GM18873 (cell line): ENCODE data around the gene NDUFV2.
A peak's percentile ranks its signal among the peaks of the same experiment; 100 is the strongest.

Experiments used
- ATAC-seq: cut with Tn5 transposase; IDR thresholded peaks from one replicate; pipeline ENCODE4 v1.9.1; 2021; ENCODE audit warnings: mild to moderate bottlenecking, moderate library complexity, moderate number of reproducible peaks; ENCODE audit not compliant: unreplicated experiment, low FRiP score

Gene NDUFV2

GRCh38 chr18:9113468-9114149 is 11.1 kb downstream of the NDUFV2 start:
- no peak for ATAC-seq

DNA sequence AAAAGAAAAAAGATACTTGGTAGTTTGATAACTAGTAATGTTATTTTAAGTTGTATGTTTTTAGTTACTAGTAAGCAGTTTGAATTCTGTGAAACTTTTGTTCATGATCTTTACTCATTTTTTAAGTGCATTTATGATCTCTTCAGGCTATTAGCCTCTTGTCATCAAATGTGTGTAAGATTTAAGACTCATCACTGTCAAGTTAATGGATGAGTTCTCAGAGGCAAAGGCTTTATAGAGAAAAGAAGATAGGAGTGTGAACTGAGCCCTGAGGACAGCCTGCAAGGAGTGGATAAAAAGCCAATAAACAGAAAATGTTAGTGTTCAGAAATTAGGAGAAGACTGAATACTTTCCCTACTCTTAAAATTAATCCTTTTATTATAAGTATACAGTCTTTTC is 13.5 kb downstream of the NDUFV2 start:
- no peak for ATAC-seq

DNA sequence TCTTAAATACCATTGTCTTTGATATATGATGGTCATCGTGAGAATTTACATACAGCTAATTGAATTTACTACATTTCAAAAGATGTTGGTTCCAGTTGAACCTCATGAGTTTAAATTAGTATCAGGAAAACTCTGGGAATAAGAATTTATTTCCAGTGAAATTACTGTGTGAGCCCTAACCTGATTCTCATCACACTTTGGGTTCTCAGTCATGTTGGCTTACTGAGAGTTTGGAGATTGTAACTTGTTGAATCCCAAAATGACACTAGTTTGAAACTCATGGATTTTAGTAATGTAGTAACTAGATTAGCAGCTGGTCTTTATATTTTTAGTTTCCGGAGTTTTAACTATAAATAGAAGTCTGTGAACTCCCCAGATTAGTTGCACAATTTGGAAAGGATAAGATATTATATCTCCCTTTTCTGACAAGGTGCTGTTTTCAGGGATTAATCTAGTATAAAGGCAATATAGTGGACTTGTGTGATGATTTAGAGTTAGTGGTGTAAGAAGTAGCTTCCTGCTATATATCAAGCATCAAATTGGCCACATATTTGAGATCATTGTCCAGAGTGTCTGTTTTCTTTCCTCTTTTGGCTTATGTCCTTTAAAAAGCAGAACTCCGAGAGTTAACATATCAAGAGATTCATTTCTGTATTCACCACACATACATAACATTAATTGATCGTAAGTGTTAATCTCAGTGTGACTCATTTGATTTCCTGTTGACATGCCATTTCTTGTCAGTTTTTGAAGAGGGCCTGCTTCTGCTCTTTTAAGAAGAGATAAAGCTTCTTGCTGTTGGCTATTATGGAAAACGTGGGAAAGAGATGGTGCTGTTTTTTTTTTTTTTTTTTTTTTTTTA is 15.7 kb downstream of the NDUFV2 start:
- no peak for ATAC-seq

GRCh38 chr18:9120796-9121195 is 18.3 kb downstream of the NDUFV2 start:
- no peak for ATAC-seq

DNA sequence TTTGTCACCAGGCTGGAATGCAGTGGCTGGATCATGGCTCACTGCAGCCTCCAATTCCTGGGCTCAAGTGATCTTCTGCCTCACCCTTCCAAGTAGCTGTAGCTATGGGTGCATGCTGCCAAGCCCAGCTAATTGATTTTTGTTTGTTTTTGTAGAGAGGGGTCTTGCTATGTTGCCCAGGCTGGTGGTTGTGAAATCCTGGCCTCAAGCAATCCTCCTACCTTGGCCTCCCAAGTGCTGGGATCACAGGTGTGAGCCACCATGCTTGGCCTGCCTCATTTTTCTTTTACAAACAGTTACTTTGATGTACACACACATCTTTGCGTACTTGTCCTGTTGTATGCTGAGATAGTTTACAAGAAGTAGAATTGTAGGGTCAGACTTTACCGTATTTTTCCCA is 21.0 kb downstream of the NDUFV2 start:
- ATAC-seq = no peak

DNA sequence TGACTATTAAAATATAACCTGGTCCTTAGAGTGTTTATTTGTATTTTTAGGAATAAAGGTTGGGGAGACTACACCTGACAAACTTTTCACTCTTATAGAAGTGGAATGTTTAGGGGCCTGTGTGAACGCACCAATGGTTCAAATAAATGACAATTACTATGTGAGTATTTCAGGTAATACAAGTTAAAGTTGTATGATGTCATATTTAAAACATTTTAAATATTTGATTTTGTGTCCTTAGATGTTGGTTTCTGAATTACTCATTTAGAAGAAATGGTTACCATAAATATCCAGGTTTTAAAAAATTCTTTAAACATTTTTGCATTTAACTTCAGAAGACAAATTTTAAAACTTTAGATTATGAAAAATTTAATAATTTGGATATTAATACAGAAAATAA is 22.3 kb downstream of the NDUFV2 start:
- ATAC-seq = no peak

GRCh38 chr18:9126337-9126736 is 23.8 kb downstream of the NDUFV2 start:
- no peak for ATAC-seq

DNA sequence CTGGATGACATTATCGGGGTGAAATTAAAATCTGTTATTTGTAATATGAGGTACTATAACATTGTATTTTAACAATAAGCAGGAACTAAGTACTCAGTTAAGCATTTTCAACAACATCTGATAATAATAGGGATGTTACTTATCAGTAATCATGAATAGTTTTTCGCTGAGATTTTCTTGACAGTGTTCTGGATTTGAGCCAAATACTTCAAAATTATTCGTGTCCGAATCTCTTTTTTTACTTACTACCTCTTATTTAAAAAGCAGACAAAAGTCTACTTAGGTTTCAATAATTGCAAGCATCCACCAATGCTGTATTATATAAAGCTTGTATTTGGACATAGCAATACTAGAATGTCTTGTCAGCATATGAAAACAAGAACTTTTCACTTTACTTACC is 27.7 kb downstream of the NDUFV2 start:
- ATAC-seq = no peak

DNA sequence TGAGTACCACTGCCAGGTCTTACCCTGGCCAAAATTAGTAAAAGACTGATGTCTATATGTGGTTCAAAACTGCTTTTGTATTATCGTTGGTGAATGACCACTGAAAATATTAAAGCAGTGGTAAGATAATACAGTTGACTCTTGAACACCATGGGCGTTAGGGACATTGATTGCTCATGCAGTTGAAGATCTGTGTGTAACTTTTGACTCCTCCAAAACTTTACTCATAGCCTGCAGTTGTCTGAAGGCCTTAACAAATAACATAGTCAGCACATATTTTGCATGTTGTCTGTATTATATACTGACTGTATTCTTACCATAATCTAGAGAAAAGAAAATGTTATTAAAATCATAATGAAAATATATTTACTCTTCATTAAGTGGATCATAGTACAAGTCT is 28.3 kb downstream of the NDUFV2 start:
- no peak for ATAC-seq

- no peak for ATAC-seq
Observed at GRCh38 chr18:9132628-9133027, 30.1 kb downstream of the NDUFV2 start.

DNA sequence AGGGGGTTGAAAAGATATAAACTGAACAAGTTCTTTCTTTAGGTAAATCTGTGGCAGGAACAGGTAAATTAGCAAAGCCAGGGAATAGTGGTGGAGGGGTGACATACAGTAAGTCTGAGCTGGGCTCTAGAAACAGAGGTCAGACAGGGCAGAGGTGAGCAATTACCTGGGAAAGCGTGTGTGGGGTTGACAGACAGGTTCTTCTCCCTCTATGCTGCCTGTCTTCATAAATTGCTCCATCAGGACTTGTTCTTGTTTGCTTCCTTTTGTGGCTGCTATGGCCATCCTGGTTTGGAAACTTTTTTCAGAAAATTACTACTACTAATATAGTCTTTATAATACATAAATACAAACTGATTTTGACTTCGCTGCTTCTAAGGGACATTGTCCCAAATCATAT is 30.7 kb downstream of the NDUFV2 start:
- no peak for ATAC-seq

GRCh38 chr18:9135081-9135911 is 32.8 kb downstream of the NDUFV2 start:
- peak; percentile 1 for ATAC-seq

DNA sequence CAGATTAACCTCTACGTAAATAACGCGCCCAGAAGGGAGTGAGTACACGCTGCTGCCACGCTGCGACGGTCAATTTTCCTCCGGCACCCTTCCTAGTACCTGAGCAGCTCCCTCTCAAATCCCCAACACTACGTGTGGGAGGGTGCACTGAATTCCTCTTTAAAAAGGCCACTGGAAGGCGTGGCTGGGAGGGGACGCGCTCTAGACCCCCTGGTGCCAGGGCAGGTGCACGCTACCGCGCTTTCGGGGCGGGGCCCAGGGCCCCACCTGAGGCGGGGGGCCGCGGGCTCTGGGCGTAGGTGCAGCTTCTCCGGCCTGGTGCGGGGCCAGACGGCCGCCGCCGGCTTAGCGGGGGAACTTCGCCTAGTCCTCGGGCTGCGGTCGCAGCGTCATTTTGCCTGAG is 33.4 kb downstream of the NDUFV2 start:
- peak; percentile 13 for ATAC-seq

DNA sequence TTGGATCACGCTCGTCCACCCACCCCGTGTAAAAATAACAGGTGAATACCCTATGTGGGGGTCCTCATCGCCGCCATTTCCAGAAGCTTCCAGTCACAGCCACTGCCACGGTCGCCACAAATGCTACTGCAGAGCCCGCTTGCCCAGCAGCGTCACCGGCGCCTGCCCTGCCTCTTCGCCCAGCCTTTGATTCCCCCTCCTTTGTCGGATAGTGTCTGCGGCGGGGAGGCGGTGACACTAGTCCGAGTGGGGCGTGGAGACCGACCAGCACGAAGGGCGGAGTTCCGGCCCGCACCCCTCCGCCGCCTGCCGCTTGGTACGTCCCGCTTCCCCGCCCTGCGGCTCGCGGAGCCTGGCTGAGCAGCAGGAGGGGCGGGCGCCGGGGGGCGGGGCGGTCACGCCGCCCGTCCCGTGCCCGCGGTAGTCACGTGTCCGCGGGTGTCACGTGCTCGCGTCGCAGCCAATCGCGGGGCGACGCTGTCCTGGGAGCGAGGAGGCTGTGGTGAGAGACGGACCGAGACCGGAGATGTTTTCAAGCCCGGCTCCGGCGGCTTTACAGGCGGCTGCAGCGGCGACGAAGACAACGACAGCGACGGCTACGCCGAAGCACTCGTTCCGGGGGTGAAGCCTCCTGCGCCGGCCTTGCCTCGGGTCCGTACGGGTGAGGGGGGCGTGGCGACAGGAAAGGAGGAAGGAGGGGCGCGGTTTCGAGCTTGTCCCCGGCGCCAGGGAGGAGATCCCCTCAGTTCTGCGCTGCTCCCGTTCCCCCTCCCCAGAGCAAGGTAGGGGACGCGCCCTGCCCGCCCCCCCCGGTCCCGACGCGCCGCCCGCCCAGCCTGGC is 34.0 kb downstream of the NDUFV2 start, which contains the start of gene ANKRD12:
Gene ANKRD12 (plus strand): TSS at position 467 of the 841 bp plus-strand sequence. CDS start 45,652 bp downstream, outside the sequence.
- ATAC-seq = peak; percentile 69

DNA sequence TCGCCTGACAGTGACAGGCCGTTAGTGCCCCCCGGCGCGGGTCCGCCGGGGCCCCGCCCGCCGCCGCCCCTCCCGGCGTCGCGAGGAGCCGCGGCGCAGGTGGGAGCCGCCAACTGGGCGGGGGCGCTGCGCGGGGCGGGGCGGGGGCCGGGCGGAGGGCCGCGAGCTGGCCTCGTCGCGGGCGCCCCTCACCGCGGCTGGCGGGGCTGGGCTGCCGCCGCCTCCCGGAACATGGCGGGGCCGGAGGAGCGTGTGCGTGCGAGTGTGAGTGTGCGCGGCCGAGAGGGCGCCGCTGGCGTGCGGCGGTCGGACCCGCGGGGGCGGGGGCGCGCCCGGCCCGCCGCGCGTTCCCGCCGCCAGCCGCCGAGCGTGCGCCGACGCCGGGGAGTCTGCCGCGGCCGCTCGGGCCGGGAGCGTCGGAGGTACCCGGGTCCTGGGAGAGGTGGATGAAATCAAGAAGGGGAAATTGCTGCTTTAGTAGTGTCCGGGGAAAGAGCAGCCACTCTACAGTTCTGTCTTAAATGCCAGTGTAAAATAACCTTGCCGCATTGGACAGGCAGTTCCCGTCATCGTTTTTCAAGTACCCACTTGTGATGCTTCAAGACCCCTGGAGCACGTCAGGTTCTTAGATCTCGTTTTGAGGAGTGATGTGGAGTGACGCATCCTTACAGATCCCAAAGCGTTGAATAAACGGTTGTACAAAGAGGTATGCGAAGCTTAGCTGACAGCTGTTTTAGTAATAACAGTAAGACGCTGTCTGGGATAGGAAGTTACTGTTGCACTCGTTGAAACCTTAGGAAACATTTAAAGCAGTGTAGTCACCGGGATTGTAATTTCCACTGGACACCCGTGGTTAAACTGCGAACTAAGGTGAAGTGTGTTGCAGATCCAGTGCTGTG is 34.9 kb downstream of the NDUFV2 start:
- peak; percentile 19 for ATAC-seq

DNA sequence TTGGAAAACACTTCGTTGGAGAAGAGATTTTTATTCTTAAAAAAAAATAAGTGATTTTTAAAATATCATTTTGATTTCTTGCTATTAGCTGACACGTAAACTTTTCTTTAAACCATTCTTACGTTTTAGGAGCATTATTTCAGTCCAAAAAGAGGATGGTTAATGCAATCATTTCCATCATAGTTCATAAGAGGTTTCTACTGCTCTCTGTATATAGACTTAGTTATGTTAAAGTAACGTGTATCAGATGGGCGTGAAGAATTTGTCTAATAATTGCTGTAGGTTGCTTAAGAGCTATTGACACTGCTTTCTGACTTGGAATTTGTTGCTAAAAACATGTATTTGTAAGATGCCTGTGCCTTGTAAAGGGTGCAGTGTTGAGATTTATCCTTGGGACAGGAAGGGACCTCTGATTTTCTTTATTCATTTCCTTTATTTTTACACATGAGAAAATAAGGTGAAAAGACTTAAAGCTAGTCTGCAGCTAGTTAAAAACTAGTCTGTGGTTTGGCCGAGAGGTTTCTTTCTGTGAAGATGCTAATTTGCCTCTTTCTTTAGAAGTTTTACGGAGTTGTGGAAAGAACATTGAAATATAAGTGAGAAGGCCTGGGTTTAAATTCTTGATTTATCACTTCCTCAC is 37.0 kb downstream of the NDUFV2 start:
- ATAC-seq = no peak

DNA sequence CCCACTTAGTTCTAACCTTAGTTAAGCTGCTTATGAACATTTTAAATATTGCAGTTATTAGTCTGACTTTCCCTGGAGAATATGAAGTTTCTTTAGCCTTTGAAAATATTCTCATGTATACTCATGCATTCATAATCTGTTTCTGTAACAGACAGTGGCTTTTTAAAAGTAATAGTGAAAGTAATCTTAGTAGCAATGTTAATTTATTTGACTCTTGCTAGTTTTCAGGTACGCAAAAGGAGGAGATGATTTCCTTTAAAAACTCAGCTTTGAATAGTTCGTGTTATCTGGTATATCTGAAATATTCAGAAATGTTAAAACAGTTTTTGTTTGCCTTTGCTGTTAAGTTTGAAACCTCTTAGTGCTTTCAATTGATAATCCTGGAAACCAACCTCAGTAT is 37.9 kb downstream of the NDUFV2 start:
- ATAC-seq = no peak

- no peak for ATAC-seq
Observed at GRCh38 chr18:9140984-9141383, 38.5 kb downstream of the NDUFV2 start.

DNA sequence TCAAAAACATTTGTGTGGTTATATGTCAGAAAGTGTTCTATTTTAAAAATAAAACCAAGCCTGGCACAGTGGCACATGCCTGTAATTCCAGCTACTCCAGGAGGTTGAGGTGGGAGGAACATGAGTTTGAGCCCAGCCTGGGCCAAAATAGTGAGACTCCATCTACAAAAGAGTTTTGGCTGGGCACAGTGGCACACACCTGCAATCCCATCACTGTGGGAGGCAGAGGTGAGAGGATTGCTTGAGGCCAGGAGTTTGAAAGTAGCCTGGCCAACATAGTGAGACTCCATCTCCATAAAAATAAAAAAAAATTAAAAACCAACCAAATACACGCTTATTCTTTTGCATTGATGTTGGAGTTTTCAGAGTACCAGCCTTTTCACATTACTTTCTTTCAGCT is 43.7 kb downstream of the NDUFV2 start:
- no peak for ATAC-seq
